ENCODE data around the gene ADGRG2. TPM values are rescaled to one million over a fixed set of nuclear protein-coding genes. Genes with fewer than 3 reads are reported as not detected.

The ADGRG2 gene
- total and polyA plus RNA-seq, 2 experiments from 2014 or later = 2.1 to 4.5 TPM

DNA sequence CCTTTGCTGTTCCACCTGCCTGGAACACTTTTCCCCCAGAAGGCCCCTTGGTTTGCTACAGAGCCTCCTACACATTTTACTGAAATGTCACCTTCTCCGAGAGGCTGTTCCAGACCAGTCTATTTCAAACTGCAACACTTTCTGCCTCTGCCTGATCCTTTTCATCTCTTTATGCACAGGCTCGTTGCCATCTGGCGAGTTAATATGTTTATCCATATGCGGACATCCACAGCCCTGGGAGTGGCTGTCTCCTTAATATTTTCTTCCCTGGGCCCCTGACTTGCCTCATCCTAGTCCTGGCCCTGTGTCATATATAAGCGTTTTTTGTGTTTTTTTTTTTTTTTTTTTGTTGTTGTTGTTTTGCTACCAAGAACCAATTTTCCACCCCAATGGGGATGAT, 73.2 kb downstream of the ADGRG2 start:
- 87% methylated on average over 5 of the region's 5 CpGs for WGBS (ENCODE audit: low lambda C conversion rate, missing lambda C conversion rate)
- H3K4me1 ChIP-seq (ENCODE audit: insufficient read depth) = no peaks in the 10 kb centered on the region
- H3K4me3 ChIP-seq = no peak overlapping the region
- H2AFZ ChIP-seq = no peak overlapping the region
- no peaks in the 10 kb centered on the region for H3K36me3 ChIP-seq (replicated peaks; ENCODE audit: insufficient read depth, low read depth)
- no peak for DNase-seq (ENCODE audit: low spot score)
- H3K4me2 ChIP-seq = no peak overlapping the region
- no peaks in the 10 kb centered on the region for H3K27me3 ChIP-seq
- H3K9me2 ChIP-seq (replicated peaks; ENCODE audit: insufficient read depth) = no peaks in the 10 kb centered on the region
- no peak overlapping the region for H3K27ac ChIP-seq
- TF ChIP-seq EZH2 (IDR thresholded peaks at IDR 0.05; ENCODE audit: borderline replicate concordance) (no peak), EZH2phosphoT487 (IDR thresholded peaks at IDR 0.05; ENCODE audit: low read depth, severe bottlenecking, unreplicated experiment) (no peak)
- TF ChIP-seq, protein P1, sequence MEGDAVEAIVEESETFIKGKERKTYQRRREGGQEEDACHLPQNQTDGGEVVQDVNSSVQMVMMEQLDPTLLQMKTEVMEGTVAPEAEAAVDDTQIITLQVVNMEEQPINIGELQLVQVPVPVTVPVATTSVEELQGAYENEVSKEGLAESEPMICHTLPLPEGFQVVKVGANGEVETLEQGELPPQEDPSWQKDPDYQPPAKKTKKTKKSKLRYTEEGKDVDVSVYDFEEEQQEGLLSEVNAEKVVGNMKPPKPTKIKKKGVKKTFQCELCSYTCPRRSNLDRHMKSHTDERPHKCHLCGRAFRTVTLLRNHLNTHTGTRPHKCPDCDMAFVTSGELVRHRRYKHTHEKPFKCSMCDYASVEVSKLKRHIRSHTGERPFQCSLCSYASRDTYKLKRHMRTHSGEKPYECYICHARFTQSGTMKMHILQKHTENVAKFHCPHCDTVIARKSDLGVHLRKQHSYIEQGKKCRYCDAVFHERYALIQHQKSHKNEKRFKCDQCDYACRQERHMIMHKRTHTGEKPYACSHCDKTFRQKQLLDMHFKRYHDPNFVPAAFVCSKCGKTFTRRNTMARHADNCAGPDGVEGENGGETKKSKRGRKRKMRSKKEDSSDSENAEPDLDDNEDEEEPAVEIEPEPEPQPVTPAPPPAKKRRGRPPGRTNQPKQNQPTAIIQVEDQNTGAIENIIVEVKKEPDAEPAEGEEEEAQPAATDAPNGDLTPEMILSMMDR (IDR thresholded peaks at IDR 0.05; ENCODE audit: poor library complexity) = no peak
- no peaks in the 10 kb centered on the region for H4K20me1 ChIP-seq (ENCODE audit: insufficient read depth, poor library complexity, severe bottlenecking)
- no peaks in the 10 kb centered on the region for H3K79me2 ChIP-seq
- H3K9me3 ChIP-seq (ENCODE audit: low read depth) = no peaks in the 10 kb centered on the region

DNA sequence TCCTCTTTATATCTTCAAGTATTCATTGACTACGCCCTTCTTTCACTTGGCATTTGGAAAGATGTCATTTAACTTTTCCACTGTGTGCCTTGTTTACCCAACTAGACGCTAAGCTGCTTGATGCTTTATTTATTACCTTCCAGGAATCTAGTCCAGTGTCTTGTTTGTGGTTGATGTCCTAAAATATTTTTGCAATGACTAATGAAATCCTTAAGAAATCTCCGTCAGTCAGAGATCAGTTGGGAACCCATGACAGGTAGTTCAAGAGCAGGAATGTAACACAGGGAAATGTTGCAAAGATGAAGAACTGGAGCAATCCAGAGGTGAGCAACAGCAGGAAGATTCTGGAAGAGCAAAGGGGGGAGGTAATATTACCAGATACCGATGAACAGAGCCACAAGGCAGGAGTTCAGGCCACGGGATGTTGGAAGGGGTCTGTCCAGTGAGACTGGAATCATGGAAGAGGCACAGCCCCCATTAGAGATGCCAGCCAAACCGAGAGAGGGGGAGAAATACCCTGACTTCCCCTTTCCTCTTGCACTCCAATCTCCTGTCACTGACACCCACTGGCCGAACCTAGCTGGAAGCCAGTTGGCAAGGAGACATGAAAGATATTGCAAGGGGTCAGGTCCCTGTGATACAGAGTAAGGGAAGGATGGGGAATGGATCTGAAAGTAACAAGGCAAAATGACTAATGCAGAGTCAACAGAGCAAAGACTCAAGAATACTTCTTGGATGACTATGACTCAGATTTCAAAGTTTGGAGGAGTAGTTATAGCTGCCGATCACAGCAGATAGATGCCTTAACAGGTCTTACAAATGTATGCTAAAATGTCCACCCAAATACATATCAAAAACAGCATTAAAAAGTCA, 75.7 kb downstream of the ADGRG2 start:
- Histone ChIP-seq H3K27ac (no peak overlapping the region), H3K79me2 (no peaks in the 10 kb centered on the region), H3K4me2 (no peak overlapping the region), H3K9me2 (replicated peaks; ENCODE audit: insufficient read depth) (no peaks in the 10 kb centered on the region), H3K9me3 (ENCODE audit: low read depth) (no peaks in the 10 kb centered on the region), H4K20me1 (ENCODE audit: insufficient read depth, poor library complexity, severe bottlenecking) (no peaks in the 10 kb centered on the region), H3K36me3 (replicated peaks; ENCODE audit: insufficient read depth, low read depth) (no peaks in the 10 kb centered on the region), H3K4me1 (ENCODE audit: insufficient read depth) (no peaks in the 10 kb centered on the region), H3K4me3 (no peak overlapping the region), H2AFZ (no peak overlapping the region), H3K27me3 (no peaks in the 10 kb centered on the region)
- peak; percentile 16 for DNase-seq (ENCODE audit: low spot score)
- WGBS (ENCODE audit: low lambda C conversion rate, missing lambda C conversion rate) = 71% methylated on average over 8 of the region's 8 CpGs
- TF ChIP-seq EZH2phosphoT487 (IDR thresholded peaks at IDR 0.05; ENCODE audit: low read depth, severe bottlenecking, unreplicated experiment) = no peak
- TF ChIP-seq, protein P1 (IDR thresholded peaks at IDR 0.05; ENCODE audit: poor library complexity) = no peak
- TF ChIP-seq EZH2 (IDR thresholded peaks at IDR 0.05; ENCODE audit: borderline replicate concordance) = no peak

DNA sequence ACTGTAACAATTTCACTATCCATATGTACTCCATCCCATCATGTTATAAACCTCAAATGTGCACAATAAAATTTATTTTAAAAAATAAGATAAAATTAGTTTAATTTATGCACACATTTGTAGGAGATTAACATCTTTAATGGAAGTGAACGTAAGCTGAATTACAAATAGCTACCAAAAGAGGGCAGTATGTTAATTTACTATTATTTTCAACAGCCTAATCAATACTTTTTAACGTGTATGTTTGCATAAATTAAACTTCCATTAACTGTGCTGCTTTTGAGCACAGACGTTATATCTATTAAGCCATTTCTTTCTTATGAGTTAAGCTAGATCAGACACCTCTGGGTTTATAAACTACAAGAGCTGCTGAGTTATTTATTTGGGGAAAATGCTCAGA, 81.9 kb downstream of the ADGRG2 start:
- Histone ChIP-seq H3K79me2 (no peaks in the 10 kb centered on the region), H3K9me2 (replicated peaks; ENCODE audit: insufficient read depth) (no peaks in the 10 kb centered on the region), H3K4me1 (ENCODE audit: insufficient read depth) (no peaks in the 10 kb centered on the region), H3K27ac (no peak overlapping the region), H3K4me3 (no peak overlapping the region), H4K20me1 (ENCODE audit: insufficient read depth, poor library complexity, severe bottlenecking) (no peaks in the 10 kb centered on the region), H3K9me3 (ENCODE audit: low read depth) (no peaks in the 10 kb centered on the region), H3K4me2 (no peak overlapping the region), H3K27me3 (no peaks in the 10 kb centered on the region), H3K36me3 (replicated peaks; ENCODE audit: insufficient read depth, low read depth) (no peaks in the 10 kb centered on the region), H2AFZ (no peak overlapping the region)
- DNase-seq (ENCODE audit: low spot score) = no peak
- 32% methylated on average over 3 of the region's 3 CpGs for WGBS (ENCODE audit: low lambda C conversion rate, missing lambda C conversion rate)
- TF ChIP-seq, protein P1 (IDR thresholded peaks at IDR 0.05; ENCODE audit: poor library complexity) = peak; percentile 48
- no peak for TF ChIP-seq EZH2phosphoT487 (IDR thresholded peaks at IDR 0.05; ENCODE audit: low read depth, severe bottlenecking, unreplicated experiment)
